Stomach (tissue), 4 donors: Measurements from ENCODE around the gene RPS6KC1.

Experiments used
- EP300 ChIP-seq: sonication (generic); formaldehyde crosslinking; IDR thresholded peaks from one replicate; pipeline ENCODE4 v1.6.1; 2017; ENCODE audit warnings: antibody characterized with exemption
- POLR2A ChIP-seq, 4 donors: fragments of 450-650 bp; IDR thresholded peaks; one replicate each; pipeline ENCODE4 v1.6.1; 2016; ENCODE audit warnings: antibody characterized with exemption in 4 of 4, control low read depth in 2 of 4, mild to moderate bottlenecking in 1 of 4, moderate library complexity in 1 of 4
- TF ChIP-seq, protein P1 (sequence below), 7 experiments: fragments of 450-650 bp in 4 of 7; fragments of 200-600 bp in 3 of 7; sonication (generic) in 3 of 7; IDR thresholded peaks; one replicate each; pipeline ENCODE4 v1.5.1; 2016 to 2019; ENCODE audit warnings: antibody characterized with exemption in 7 of 7, control low read depth in 2 of 7, mild to moderate bottlenecking in 1 of 7

- TF ChIP-seq, protein P1, sequence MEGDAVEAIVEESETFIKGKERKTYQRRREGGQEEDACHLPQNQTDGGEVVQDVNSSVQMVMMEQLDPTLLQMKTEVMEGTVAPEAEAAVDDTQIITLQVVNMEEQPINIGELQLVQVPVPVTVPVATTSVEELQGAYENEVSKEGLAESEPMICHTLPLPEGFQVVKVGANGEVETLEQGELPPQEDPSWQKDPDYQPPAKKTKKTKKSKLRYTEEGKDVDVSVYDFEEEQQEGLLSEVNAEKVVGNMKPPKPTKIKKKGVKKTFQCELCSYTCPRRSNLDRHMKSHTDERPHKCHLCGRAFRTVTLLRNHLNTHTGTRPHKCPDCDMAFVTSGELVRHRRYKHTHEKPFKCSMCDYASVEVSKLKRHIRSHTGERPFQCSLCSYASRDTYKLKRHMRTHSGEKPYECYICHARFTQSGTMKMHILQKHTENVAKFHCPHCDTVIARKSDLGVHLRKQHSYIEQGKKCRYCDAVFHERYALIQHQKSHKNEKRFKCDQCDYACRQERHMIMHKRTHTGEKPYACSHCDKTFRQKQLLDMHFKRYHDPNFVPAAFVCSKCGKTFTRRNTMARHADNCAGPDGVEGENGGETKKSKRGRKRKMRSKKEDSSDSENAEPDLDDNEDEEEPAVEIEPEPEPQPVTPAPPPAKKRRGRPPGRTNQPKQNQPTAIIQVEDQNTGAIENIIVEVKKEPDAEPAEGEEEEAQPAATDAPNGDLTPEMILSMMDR (IDR thresholded peaks at IDR 0.05), result no peak
- TF ChIP-seq POLR2A (IDR thresholded peaks at IDR 0.05), result no peak
- no peak for TF ChIP-seq EP300
These were observed 252.2 kb downstream of the RPS6KC1 start for GRCh38 chr1:213303286-213303685.
